DND-41 (cell line): ENCODE results near the gene WDR45.

Source experiments
- ATAC-seq: fragments of 200-7000 bp; cut with Tn5 transposase; 3 replicates; pipeline ENCODE4 v1.9.1; 2021; ENCODE audit warnings: low read depth; ENCODE audit not compliant: insufficient read depth
- DNase-seq: peaks from one replicate; pipeline ENCODE4 v3.0.0-alpha.2; 2020
- H2AFZ ChIP-seq: 2 replicates; pipeline ENCODE4 v1.6.0; 2012; ENCODE audit warnings: low read depth, low read length
- H3K27ac ChIP-seq: 2 replicates; pipeline ENCODE4 v1.5.1; 2012; ENCODE audit warnings: low read length, inconsistent platforms
- H3K27me3 ChIP-seq: fragments of 200-600 bp; sonication (generic); 2 replicates; pipeline ENCODE4 v1.6.0; 2012; ENCODE audit warnings: low read length, mild to moderate bottlenecking, inconsistent platforms; ENCODE audit not compliant: insufficient read depth, poor library complexity
- H3K36me3 ChIP-seq: 2 replicates; pipeline ENCODE4 v1.5.1; 2012; ENCODE audit warnings: low read length, inconsistent platforms; ENCODE audit not compliant: insufficient read depth
- H3K4me1 ChIP-seq: 2 replicates; pipeline ENCODE4 v1.5.1; 2012; ENCODE audit warnings: mild to moderate bottlenecking, low read length; ENCODE audit not compliant: insufficient read depth
- H3K4me2 ChIP-seq: 2 replicates; pipeline ENCODE4 v1.6.0; 2012; ENCODE audit warnings: mild to moderate bottlenecking, moderate library complexity, low read length, inconsistent platforms; ENCODE audit not compliant: insufficient read depth
- H3K4me3 ChIP-seq, 2 experiments: fragments of 200-600 bp in 1 of 2; shearing (Covaris generic) in 1 of 2; 2 replicates each; pipeline ENCODE4 v1.5.1; 2012 to 2016; ENCODE audit warnings: inconsistent platforms in 2 of 2, low read length in 2 of 2, mild to moderate bottlenecking in 2 of 2, low read depth in 1 of 2, moderate library complexity in 1 of 2
- H3K79me2 ChIP-seq: 2 replicates; pipeline ENCODE4 v1.6.0; 2012; ENCODE audit warnings: low read length, inconsistent platforms; ENCODE audit not compliant: insufficient read depth
- H3K9ac ChIP-seq: 2 replicates; pipeline ENCODE4 v1.6.0; 2012; ENCODE audit warnings: low read depth, mild to moderate bottlenecking, inconsistent platforms, low read length, moderate library complexity
- H3K9me3 ChIP-seq: 2 replicates; pipeline ENCODE4 v1.5.1; 2012; ENCODE audit warnings: low read length, moderate library complexity, mild to moderate bottlenecking, inconsistent platforms; ENCODE audit not compliant: insufficient read depth, severe bottlenecking
- H4K20me1 ChIP-seq: 2 replicates; pipeline ENCODE4 v1.6.0; 2012; ENCODE audit warnings: low read length; ENCODE audit not compliant: insufficient read depth
- CTCF ChIP-seq: IDR thresholded peaks from 2 replicates; pipeline ENCODE4 v1.5.1; 2012; ENCODE audit warnings: borderline replicate concordance, low read length, moderate library complexity, mild to moderate bottlenecking; ENCODE audit not compliant: poor library complexity, severe bottlenecking; ENCODE audit errors: extremely low read depth
- EZH2 ChIP-seq: IDR thresholded peaks from 3 replicates; pipeline ENCODE4 v1.6.1; 2012; ENCODE audit warnings: borderline replicate concordance, low read depth, mild to moderate bottlenecking, moderate library complexity, low read length, inconsistent platforms; ENCODE audit not compliant: severe bottlenecking

Gene WDR45

GRCh38 chrX:49073601-49074575 is 5.8 kb downstream of the WDR45 start, which contains the start of gene PRAF2:
TSS of gene PRAF2 (minus strand) at chrX:49074002. CDS start at chrX:49073987, 15 bp downstream.
- H3K9ac ChIP-seq, result peak within 1 kb of the TSS; percentile 68
- H4K20me1 ChIP-seq, result no peaks in the 10 kb centered on the region; the same call in 1 of the 2 replicates
- DNase-seq, result peak; percentile 93
- peak within 1 kb of the TSS; percentile 80 for H3K27ac ChIP-seq
- peak within 1 kb of the TSS; percentile 50 to 75 for H3K4me3 ChIP-seq
- peak; percentile 98 for ATAC-seq
- peaks cover 32% of the 10 kb centered on the region for H3K36me3 ChIP-seq
- peak within 1 kb of the TSS; percentile 76 for H2AFZ ChIP-seq
- H3K27me3 ChIP-seq, result no peaks in the 10 kb centered on the region
- H3K4me2 ChIP-seq, result peak within 1 kb of the TSS; percentile 69
- TF ChIP-seq CTCF (no peak), EZH2 (no peak)
- H3K4me1 ChIP-seq, result peaks cover 32% of the 10 kb centered on the region
- no peaks in the 10 kb centered on the region for H3K9me3 ChIP-seq
- H3K79me2 ChIP-seq, result peaks cover 21% of the 10 kb centered on the region

- Histone ChIP-seq H2AFZ (no peak overlapping the region), H3K9ac (peak overlapping the region; percentile 68), H3K79me2 (peaks cover 16% of the 10 kb centered on the region), H3K4me3 (peak overlapping the region in 1 of 2 experiments; percentile 75; a peak in 2 of 4 replicates), H3K27me3 (no peaks in the 10 kb centered on the region), H4K20me1 (no peaks in the 10 kb centered on the region; the same call in 1 of the 2 replicates), H3K4me1 (peaks cover 27% of the 10 kb centered on the region), H3K9me3 (no peaks in the 10 kb centered on the region), H3K4me2 (peak overlapping the region; percentile 69), H3K27ac (peak overlapping the region; percentile 77; the same call in 1 of the 2 replicates), H3K36me3 (peaks cover 32% of the 10 kb centered on the region)
- ATAC-seq (no peak), DNase-seq (no peak)
- no peak for TF ChIP-seq CTCF
- no peak for TF ChIP-seq EZH2
These were observed 7.0 kb downstream of the WDR45 start for GRCh38 chrX:49072712-49073095.

DNA sequence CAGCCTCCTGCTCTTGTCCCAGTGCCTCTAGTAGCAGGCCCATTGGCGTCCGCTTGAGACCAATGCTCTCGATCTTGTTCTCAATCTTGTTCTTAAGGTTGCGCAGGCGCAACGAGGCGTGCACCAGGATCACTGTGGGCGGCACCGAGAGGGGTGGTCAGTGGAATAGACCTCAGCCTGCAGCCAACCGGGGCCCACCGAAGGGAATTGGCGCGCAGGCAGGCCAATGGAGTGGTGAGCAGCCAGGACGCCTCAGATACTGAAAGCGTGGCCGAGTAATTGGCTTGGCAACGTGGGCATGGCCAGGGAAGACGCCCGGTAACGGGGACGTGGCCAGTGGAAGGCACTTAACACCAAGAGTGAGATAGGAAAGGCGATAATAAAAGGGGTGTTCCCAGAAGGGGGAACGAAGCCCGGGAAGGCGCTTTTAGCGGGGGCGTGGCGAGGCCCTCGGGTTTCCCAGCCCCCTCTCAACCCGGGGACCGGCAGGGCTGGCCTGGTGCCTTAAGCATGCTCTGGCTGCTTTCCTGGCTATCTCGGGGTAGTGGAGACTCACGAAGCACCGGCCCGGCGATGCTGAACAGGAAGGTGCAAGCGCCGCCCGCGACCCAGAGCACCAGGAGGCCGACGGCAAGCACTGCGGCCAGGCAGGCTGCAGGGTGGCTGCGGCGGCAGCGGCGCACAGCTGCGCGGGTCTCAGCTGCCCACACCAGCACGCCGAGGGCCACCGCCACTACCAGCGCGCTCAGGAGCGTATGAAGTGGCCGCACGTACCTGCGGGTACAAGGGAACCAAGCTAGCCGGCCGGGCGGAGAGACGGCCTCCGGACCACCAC is 7.6 kb downstream of the WDR45 start:
- H3K4me2 ChIP-seq, result peak overlapping the region; percentile 69
- no peaks in the 10 kb centered on the region for H3K27me3 ChIP-seq
- no peaks in the 10 kb centered on the region; the same call in 1 of the 2 replicates for H4K20me1 ChIP-seq
- 0 out of 2 replicates have a peak overlapping the region, but pooled peaks have one; percentile 20 for H3K27ac ChIP-seq
- peaks cover 26% of the 10 kb centered on the region for H3K36me3 ChIP-seq
- no peaks in the 10 kb centered on the region for H3K9me3 ChIP-seq
- peaks cover 27% of the 10 kb centered on the region for H3K4me1 ChIP-seq
- DNase-seq (no peak), ATAC-seq (no peak)
- H2AFZ ChIP-seq, result no peak overlapping the region
- no peak for TF ChIP-seq EZH2
- TF ChIP-seq CTCF, result no peak
- H3K79me2 ChIP-seq, result peaks cover 16% of the 10 kb centered on the region
- peak overlapping the region in 1 of 2 experiments; percentile 75; a peak in 2 of 4 replicates for H3K4me3 ChIP-seq
- peak overlapping the region; percentile 68; the same call in 1 of the 2 replicates for H3K9ac ChIP-seq
